ENCODE data around the gene PXMP4. TPM values are rescaled to one million over a fixed set of nuclear protein-coding genes. Genes with fewer than 3 reads are reported as not detected.

The PXMP4 gene
- total RNA-seq, 2 experiments from 2014 or later = 13.9 to 15.8 TPM

DNA sequence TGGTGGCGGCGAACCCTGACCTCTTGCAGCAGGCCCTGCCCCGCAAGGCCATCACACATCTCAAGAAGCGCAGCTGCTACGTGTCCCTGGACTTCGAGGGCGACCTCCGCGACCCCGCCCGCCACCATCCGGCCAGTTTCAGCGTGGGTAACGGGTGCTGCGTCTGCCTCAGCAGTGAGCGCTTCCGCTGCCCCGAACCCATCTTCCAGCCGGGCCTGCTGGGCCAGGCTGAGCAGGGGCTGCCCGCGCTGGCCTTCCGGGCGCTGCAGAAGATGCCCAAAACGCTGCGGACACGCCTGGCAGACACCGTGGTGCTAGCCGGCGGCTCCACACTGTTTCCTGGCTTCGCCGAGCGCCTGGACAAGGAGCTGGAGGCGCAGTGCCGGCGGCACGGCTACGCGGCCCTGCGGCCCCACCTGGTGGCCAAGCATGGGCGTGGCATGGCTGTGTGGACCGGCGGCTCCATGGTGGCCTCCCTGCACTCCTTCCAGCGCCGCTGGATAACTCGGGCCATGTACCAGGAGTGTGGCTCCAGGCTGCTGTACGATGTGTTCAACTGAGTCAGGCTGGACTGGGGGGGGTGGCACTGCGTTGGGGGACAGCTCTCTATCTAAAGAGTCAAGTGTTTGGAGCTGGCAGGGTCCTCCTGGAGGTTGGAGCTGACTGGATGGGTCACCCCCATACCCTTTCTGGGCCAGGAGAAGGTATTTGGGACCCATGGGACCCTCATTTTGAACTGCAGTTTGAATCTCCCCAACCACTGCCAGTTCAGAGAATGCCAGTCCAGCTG lies 52.2 kb downstream of the PXMP4 start:
- Mint-ChIP-seq H3K4me3 (peak overlapping the region; percentile 91), H3K36me3 (ENCODE audit: low read depth) (peaks cover 15% of the 10 kb centered on the region), H3K27me3 (no peaks in the 10 kb centered on the region), H3K27ac (peak overlapping the region; percentile 71), H3K9me3 (no peaks in the 10 kb centered on the region), H3K4me1 (peaks cover 58% of the 10 kb centered on the region)
- ChIA-PET POLR2A (interaction anchor here (0.7 to 16.8 kb wide), 18 partner anchors 8 to 444 kb away, joined by 3 to 312 read pairs (median 7); partner anchors contain the start of genes CBFA2T2, EIF2S2, PXMP4 and RALY), CTCF (interaction anchor here (0.7 to 4.9 kb wide), 24 partner anchors 12 to 302 kb away, joined by 3 to 63 read pairs (median 5); partner anchors contain the start of genes CBFA2T2, CDK5RAP1, PXMP4 and SNTA1)
- DNase-seq = peak; percentile 83

GRCh38 chr20:33667245-33667675 lies 52.9 kb downstream of the PXMP4 start:
- peak overlapping the region; percentile 91 for H3K4me3 Mint-ChIP-seq

DNA sequence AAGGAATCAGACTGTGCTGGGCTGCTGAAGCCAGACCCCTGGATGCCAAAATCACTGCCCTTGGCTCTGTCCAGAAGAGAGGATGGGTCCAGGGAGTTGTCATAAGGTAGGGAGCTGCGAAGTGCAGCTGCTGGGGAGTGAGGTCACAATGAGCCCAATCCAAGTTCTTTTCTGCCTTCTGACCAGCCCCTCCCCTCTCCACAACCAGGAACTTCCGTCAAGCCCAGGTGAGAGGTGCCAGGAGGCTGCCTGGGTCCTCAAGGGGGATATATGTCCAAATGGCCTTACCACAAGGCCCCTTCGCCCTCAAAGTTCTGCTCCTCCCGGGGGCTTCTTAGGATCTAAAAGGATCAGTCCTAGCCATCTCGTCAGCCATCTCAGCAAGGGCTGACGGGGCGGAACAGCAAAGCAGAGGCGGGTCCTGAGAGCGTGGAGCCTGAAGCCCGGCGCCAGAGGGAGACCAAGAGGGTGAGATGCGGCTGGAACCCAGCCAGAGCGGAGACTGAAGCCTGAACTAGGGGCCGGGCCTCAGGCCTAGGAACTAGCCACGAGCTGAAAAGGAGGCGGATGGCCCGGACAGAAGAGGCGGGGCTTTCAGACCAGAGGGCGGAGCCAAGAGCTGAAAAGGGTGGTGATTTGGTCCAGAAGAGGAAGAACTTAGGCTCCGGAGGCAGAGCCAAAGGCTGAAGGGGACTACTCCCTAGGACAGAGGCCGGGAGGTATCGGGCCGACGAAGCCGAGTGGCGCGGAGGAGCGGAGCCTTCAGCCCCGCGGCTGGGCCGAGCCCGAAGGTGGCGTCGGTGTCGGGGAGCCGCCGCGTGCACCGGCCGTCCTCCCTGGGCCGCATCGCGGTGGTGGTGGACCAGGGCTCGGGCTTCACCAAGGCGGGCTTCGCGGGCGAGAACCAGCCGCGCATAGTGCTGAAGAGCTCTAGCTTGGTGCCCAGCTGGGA lies 53.5 kb downstream of the PXMP4 start, which contains the start of gene ACTL10:
ACTL10 (plus strand) TSS at position 651 of the 952 bp plus-strand sequence. CDS start 555 bp downstream, outside the sequence.
- POLR2A ChIA-PET = interaction anchor here (0.8 to 16.8 kb wide), 20 partner anchors 9 to 445 kb away, joined by 3 to 312 read pairs (median 10); partner anchors contain the start of genes CBFA2T2, CHMP4B, EIF2S2 and PXMP4
- peaks cover 11% of the 10 kb centered on the region for H3K36me3 Mint-ChIP-seq (ENCODE audit: low read depth)
- H3K4me1 Mint-ChIP-seq = peaks cover 58% of the 10 kb centered on the region

More at GRCh38 chr20:33667245-33667675, 52.9 kb downstream of the PXMP4 start:
- H3K9me3 Mint-ChIP-seq = no peaks in the 10 kb centered on the region
- ChIA-PET POLR2A (interaction anchor here (1.1 to 16.8 kb wide), 17 partner anchors 8 to 445 kb away, joined by 3 to 312 read pairs (median 10); partner anchors contain the start of genes CBFA2T2, EIF2S2, PXMP4 and RALY), CTCF (interaction anchor here (0.8 to 4.9 kb wide), 20 partner anchors 12 to 302 kb away, joined by 3 to 63 read pairs (median 5); partner anchors contain the start of genes CBFA2T2, PXMP4 and SNTA1)
- peak; percentile 51 for DNase-seq
- H3K27ac Mint-ChIP-seq = peak overlapping the region; percentile 71
- no peaks in the 10 kb centered on the region for H3K27me3 Mint-ChIP-seq
- H3K36me3 Mint-ChIP-seq (ENCODE audit: low read depth) = peaks cover 15% of the 10 kb centered on the region
- peaks cover 57% of the 10 kb centered on the region for H3K4me1 Mint-ChIP-seq

GRCh38 chr20:33664762-33665144 lies 55.4 kb downstream of the PXMP4 start:
- Mint-ChIP-seq H3K27me3 (no peaks in the 10 kb centered on the region), H3K9me3 (no peaks in the 10 kb centered on the region), H3K36me3 (ENCODE audit: low read depth) (peaks cover 11% of the 10 kb centered on the region), H3K27ac (peak overlapping the region; percentile 88), H3K4me3 (peak overlapping the region; percentile 79), H3K4me1 (peaks cover 52% of the 10 kb centered on the region)
- POLR2A ChIA-PET = interaction anchor here (0.7 to 16.8 kb wide), 16 partner anchors 9 to 221 kb away, joined by 3 to 312 read pairs (median 16); partner anchors contain the start of genes CBFA2T2, E2F1, PXMP4 and SNTA1
- no peak for DNase-seq
- CTCF ChIA-PET = interaction anchor here (0.6 to 1.4 kb wide), 5 partner anchors 10 to 211 kb away, joined by 3 to 5 read pairs (median 3); partner anchors contain the start of gene ZNF341

More for the DNA sequence above, 53.5 kb downstream of the PXMP4 start, which contains the start of gene ACTL10:
- peak; percentile 88 for DNase-seq
- Mint-ChIP-seq H3K27me3 (no peaks in the 10 kb centered on the region), H3K9me3 (no peaks in the 10 kb centered on the region), H3K27ac (peak within 1 kb of the TSS; percentile 90), H3K4me3 (peak within 1 kb of the TSS; percentile 91)
- CTCF ChIA-PET = interaction anchor here (0.6 to 4.9 kb wide), 13 partner anchors 13 to 280 kb away, joined by 3 to 63 read pairs (median 6); partner anchors contain the start of genes CBFA2T2, PXMP4 and SNTA1

DNA sequence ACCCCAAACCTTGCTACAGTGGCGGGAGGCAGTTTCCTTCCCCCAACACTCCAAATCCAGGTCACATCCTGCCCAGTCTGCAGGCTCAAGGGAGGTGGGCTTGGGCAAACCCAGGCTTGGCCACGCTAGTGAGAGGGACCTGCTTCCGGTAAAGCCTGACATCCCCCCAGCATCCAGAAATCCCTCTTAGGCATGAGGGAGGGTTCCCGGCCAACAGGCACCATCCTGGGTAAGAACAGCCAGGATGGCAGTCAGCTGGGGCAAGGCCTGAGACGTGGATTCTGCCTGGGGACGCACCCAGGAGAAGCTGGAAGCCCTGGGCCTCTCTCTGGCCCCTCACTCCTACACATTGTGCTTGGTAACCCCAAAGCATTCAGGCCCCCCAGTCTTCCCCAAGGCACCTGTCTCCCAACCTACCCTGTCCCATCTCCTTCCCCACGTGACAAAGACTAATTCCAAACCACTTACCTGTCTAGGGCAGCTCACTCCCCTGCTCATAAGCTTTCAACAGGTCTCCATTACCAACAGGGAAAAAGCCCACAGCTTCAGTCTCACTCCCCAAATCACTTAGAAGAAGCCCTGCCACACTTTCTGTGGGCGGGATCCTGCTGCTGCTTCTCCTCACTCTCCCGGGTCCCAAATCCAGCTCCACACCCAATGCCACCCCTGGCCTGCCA lies 55.9 kb downstream of the PXMP4 start:
- Mint-ChIP-seq H3K4me3 (peak overlapping the region; percentile 79), H3K27ac (peak overlapping the region; percentile 88), H3K36me3 (ENCODE audit: low read depth) (peaks cover 11% of the 10 kb centered on the region), H3K9me3 (no peaks in the 10 kb centered on the region), H3K27me3 (no peaks in the 10 kb centered on the region), H3K4me1 (peaks cover 52% of the 10 kb centered on the region)
- ChIA-PET POLR2A (interaction anchor here (0.7 to 16.8 kb wide), 20 partner anchors 11 to 330 kb away, joined by 3 to 312 read pairs (median 13); partner anchors contain the start of genes CBFA2T2, E2F1, PXMP4 and RALY), CTCF (interaction anchor here (0.6 to 1.4 kb wide), 6 partner anchors 11 to 210 kb away, joined by 3 to 5 read pairs (median 3); partner anchors contain the start of gene ZNF341)
- no peak for DNase-seq

DNA sequence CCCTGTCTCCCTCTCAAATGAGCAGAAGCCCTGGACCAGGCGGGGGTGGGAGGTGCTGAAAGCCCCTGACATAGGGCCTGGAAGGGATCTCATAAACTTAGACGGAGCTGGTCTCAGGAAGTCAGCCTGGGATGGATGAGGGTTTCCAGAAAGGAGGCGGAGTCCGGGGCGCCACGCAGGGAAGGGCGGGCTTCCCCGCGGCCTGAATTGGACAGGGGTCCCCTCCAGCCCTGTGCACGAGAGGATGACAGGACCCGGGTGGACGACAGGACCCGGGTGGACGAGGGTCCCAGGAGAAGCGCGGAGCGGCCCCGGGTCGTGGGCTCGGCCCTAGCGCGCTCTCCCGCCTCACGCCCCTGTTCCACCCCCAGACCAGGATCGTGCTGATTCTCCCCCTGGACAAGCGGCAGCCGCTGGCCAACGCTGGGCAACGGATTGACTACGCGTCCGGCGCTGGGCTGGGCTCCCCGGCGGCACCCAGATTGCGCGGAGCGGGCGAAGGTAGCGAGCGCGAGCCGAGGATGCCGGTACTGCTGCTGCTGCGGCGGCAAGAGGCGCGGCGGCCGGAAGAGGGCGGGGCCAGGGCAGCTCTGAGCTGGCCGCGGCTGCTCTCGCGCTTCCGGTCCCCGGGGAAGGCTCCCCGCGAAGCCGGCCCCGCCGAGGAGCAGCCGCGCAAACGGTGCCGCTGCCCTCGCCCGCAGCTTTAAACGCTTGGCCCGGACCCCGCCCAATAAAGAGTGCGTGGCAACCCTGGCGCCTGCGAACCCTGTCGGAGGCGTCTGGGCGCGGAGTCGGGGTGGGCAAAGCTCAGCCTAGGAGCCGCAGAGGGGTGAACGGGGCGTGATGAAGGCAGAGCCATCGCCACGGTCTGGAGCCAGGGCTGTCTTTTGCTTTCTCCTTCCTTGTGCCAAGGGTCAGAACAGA lies 56.7 kb downstream of the PXMP4 start:
- DNase-seq = peak; percentile 89
- Mint-ChIP-seq H3K36me3 (ENCODE audit: low read depth) (peaks cover 10% of the 10 kb centered on the region), H3K27ac (peak overlapping the region; percentile 88), H3K4me1 (peaks cover 48% of the 10 kb centered on the region), H3K27me3 (no peaks in the 10 kb centered on the region), H3K9me3 (no peaks in the 10 kb centered on the region), H3K4me3 (peak overlapping the region; percentile 79)
- POLR2A ChIA-PET = interaction anchor here (0.6 to 16.8 kb wide), 25 partner anchors 11 to 448 kb away, joined by 3 to 312 read pairs (median 5); partner anchors contain the start of genes CBFA2T2, CDK5RAP1, E2F1 and EIF2S2
- CTCF ChIA-PET = interaction anchor here (0.8 to 1.4 kb wide), 4 partner anchors 10 to 210 kb away, joined by 3 to 4 read pairs (median 4); no protein-coding TSS in a partner anchor

GRCh38 chr20:33662172-33662571 lies 57.9 kb downstream of the PXMP4 start, which contains the start of gene C20orf144:
Gene C20orf144, plus strand, starts transcription at chr20:33662327. Its CDS starts 19 bp downstream, at chr20:33662346.
- Mint-ChIP-seq H3K36me3 (ENCODE audit: low read depth) (peaks cover 7% of the 10 kb centered on the region), H3K27me3 (no peaks in the 10 kb centered on the region), H3K4me1 (peaks cover 43% of the 10 kb centered on the region), H3K4me3 (peak within 1 kb of the TSS; percentile 79), H3K9me3 (no peaks in the 10 kb centered on the region), H3K27ac (peak within 1 kb of the TSS; percentile 88)
- CTCF ChIA-PET = interaction anchor here (0.8 kb wide), 1 partner anchor 9 kb away, joined by 4 read pairs; no protein-coding TSS in a partner anchor
- POLR2A ChIA-PET = interaction anchor here (1.4 to 16.8 kb wide), 8 partner anchors 13 to 332 kb away, joined by 3 to 312 read pairs (median 16); partner anchors contain the start of genes CBFA2T2, E2F1, RALY and ZNF341
- no peak for DNase-seq

- no peaks in the 10 kb centered on the region for H3K9me3 Mint-ChIP-seq
- H3K27me3 Mint-ChIP-seq = no peaks in the 10 kb centered on the region
- no peak overlapping the region for H3K4me3 Mint-ChIP-seq
- CTCF ChIA-PET = no interaction called here
- H3K4me1 Mint-ChIP-seq = peaks cover 31% of the 10 kb centered on the region
- POLR2A ChIA-PET = interaction anchor here (0.7 to 16.8 kb wide), 4 partner anchors 9 to 72 kb away, joined by 3 to 312 read pairs (median 6); no protein-coding TSS in a partner anchor
- H3K36me3 Mint-ChIP-seq (ENCODE audit: low read depth) = peaks cover 7% of the 10 kb centered on the region
- no peak overlapping the region for H3K27ac Mint-ChIP-seq
- no peak for DNase-seq
These were observed 59.4 kb downstream of the PXMP4 start for GRCh38 chr20:33660685-33661058.

- Mint-ChIP-seq H3K27me3 (no peaks in the 10 kb centered on the region), H3K9me3 (no peaks in the 10 kb centered on the region), H3K27ac (no peak overlapping the region), H3K36me3 (ENCODE audit: low read depth) (peaks cover 7% of the 10 kb centered on the region), H3K4me1 (peaks cover 26% of the 10 kb centered on the region), H3K4me3 (no peak overlapping the region)
- POLR2A ChIA-PET = interaction anchor here (1.2 to 16.8 kb wide), 3 partner anchors 8 to 73 kb away, joined by 3 to 312 read pairs (median 7); no protein-coding TSS in a partner anchor
- DNase-seq = no peak
- CTCF ChIA-PET = no interaction called here
These were observed 60.0 kb downstream of the PXMP4 start for GRCh38 chr20:33660035-33660684.

All from activated CD4-positive, alpha-beta memory T cell treated with anti-CD3 and anti-CD28 coated beads, Interleukin-2, amount 10 ng/mL, durations not matched to agents 7 days and 5 days (primary cell).